Measurements from ENCODE around the gene OXA1L.
"Not testable (repeated sequence)": the region's sequence is repeated elsewhere in the genome, so short reads cannot be mapped to it uniquely, and the experiment has no call there.

The OXA1L gene

DNA sequence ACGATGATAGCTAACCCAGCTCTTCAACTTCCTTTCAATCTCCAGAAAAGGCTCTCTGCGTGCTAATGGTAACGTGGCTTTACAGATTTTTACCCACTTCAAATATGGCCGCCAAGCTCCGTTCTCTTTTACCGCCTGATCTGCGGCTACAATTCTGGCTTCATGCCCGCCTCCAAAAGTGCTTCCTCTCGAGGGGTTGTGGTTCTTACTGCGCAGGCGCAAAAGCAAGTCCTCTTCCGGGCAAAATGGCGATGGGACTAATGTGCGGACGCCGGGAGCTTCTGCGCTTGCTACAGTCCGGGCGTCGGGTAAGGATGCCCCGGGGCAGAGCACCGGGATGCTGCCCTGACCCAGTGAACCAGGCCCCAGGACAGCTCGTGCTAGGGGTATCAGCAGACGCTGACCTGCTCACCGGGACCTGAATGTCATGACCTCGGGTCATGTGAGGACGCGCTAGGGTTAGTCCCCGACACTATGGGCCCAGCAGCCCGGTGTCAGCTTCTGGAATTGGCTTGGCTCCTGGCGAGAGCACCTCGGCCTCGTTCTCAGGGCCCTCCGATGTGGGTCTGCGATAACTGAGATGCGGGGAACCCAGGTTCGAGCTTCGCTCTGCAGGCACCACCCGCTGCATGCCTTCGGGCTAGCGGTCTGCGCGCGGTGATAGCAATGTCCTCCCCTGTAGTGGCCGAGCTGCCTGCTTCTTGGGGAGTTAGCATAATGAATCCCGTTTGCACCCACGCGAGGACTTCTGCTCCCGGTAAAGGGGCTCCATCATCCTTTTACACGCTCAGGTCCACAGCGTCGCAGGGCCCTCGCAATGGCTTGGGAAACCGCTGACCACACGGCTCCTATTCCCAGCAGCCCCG lies at the start of gene OXA1L:
Gene OXA1L (plus strand): TSS at position 232 of the 866 bp plus-strand sequence. CDS start 14 bp downstream, at position 246.
- peak; percentile 98 for DNase-seq

- no peak for DNase-seq
Measured at GRCh38 chr14:22718091-22718490, 48.4 kb upstream of the OXA1L start.

DNA sequence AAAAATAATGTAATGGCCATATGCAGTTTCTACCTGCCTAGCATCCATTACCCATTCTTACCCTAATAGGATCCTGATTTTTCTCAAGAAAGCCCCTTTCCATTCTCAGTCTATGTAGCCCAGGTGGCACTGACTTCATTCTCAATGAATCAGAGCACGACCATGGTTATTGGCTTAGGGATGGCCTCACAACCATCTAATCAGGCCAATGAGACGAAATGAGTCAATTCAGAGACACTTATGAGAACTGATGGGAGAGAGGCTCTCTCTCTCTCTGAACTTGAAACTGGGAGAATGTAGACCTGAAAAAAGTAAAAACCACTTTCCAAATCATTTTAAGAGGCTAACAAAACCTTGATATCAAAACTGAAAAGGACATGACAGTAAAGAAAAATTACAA lies 45.3 kb upstream of the OXA1L start:
- DNase-seq = no peak

GRCh38 chr14:22723815-22724214 lies 42.7 kb upstream of the OXA1L start:
- DNase-seq = no peak

GRCh38 chr14:22724847-22725246 lies 41.6 kb upstream of the OXA1L start:
- DNase-seq = not testable (repeated sequence)

DNA sequence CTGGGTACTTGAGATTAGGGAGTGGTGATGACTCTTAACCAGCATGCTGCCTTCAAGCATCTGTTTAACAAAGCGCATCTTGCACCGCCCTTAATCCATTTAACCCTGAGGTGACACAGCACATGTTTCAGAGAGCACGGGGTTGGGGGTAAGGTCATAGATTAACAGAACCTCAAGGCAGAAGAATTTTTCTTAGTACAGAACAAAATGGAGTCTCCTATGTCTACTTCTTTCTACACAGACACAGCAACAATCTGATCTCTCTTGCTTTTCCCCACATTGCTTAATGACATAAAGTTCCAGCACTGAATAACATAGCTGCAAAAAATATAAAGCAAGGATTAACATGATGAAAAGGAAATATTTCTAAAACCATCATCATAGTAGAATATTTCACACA lies 41.1 kb upstream of the OXA1L start:
- not testable (repeated sequence) for DNase-seq

DNA sequence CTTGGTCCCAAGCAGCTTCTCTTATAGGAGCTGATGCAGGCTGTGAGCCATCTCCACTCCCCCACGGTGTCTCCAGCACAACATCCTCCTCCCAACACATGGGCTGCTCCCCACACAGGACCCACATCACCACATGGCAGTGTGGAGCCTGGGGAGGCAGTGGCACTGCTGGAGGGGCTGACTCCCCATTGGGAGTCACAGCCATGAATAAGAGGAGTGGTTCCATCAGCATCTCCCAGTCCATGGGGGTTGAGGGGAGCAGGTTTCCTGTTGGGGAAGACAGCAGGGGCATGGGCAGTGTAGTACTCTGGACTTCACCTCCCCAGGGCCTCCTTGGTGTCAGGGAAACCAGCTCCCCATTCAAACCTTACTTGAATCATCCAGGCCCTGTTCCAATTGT lies 40.5 kb upstream of the OXA1L start:
- DNase-seq = no peak

- DNase-seq = not testable (repeated sequence)
Measured at GRCh38 chr14:22732062-22732461, 34.4 kb upstream of the OXA1L start.

- DNase-seq = no peak
Measured at GRCh38 chr14:22733829-22734228, 32.7 kb upstream of the OXA1L start.

DNA sequence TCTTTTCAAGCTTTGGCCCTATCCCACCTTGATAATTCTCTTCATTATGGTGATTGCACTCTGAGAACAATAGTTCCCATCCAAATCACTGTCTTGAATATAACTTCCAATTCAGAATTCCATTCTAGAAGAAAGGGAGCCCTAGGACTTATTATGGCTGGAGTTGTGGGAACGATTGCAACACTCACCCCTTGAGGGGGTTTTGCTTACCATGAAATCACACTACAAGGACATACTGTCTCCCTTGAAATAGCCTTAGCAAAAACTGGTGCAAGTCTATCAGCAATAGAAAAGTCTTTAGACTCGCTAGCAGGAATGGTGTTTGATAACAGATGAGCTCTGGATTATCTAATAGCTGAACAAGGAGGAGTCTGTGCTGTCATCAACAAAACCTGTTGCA lies 31.4 kb upstream of the OXA1L start:
- no peak for DNase-seq

DNA sequence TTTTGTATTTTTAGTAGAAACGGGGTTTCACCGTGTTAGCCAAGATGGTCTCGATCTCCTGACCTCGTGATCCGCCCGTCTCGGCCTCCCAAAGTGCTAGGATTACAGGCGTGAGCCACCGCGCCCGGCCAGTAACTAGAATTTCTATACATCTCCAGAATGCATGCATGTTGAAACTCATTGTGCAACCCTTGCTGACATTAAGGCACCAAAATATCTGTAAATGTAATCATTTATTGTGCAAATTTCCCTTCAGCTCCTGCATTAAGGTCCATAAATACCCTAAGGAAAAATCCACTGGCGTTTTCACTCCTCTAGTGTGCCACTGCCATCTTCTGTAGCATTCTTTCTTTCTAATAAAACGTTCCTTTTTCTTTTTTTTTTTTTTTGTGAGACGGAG lies 30.1 kb upstream of the OXA1L start:
- DNase-seq = not testable (repeated sequence)

GRCh38 chr14:22737052-22737451 lies 29.4 kb upstream of the OXA1L start:
- DNase-seq = no peak

- no peak for DNase-seq
Measured at GRCh38 chr14:22739423-22739822, 27.1 kb upstream of the OXA1L start.

GRCh38 chr14:22740020-22740419 lies 26.5 kb upstream of the OXA1L start:
- no peak for DNase-seq

- no peak for DNase-seq
Measured at GRCh38 chr14:22747769-22748168, 18.7 kb upstream of the OXA1L start.

- DNase-seq = no peak
Measured at GRCh38 chr14:22748206-22748605, 18.3 kb upstream of the OXA1L start.

- DNase-seq = no peak
Measured at GRCh38 chr14:22748631-22749068, 17.8 kb upstream of the OXA1L start.

DNA sequence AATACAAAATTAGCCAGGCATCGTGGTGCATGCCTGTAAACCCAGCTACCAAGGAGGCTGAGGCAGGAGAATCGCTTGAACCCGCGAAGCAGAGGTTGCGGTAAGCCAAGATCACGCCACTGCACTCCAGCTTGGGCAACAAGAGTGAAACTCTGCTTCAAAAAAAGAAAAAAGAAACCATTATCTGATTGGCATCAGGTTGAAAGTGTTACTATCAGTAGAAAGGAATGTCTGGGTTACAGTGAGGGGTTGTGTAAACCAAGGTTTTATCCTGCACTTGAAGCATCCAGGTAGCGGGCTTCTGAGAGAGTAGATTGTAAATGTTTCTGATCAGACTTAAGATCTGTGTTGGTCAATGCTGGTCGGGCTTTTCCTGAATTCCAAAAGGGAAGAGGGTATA lies 14.1 kb upstream of the OXA1L start:
- no peak for DNase-seq

DNA sequence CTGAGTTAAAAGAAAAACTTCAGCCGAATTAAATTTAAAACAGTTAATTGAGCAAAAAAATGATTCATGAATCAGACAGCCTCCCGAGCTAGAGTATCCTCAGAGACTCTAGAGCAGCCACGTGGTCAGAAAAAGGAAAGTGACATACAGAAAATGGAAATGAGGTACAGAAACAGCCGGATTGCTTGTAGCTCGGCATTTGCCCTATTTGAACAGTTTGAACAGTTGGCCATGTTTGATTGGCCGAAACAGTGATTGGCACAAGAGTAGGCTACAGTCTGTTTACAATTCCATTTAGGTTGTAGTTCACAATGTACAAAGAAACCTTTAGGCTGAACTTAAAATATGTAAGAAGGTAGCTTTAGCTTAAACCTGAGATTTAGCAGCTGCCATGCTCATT lies 12.9 kb upstream of the OXA1L start:
- DNase-seq = no peak

DNA sequence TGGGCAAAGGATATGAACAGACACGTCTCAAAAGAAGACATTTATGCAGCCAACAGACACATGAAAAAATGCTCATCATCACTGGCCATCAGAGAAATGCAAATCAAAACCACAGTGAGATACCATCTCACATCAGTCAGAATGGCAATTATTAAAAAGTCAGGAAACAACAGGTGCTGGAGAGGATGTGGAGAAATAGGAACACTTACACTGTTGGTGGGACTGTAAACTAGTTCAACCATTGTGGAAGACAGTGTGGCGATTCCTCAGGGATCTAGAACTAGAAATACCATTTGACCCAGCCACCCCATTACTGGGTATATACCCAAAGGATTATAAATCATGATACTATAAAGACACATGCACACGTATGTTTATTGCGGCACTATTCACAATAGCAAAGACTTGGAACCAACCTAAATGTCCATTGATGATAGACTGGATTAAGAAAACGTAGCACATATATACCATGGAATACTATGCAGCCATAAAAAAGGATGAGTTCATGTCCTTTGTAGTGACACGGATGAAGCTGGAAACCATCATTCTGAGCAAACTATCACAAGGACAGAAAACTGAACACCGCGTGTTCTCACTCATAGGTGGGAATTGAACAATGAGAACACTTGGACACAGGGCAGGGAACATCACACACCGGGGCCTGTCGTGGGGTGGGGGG lies 8.4 kb upstream of the OXA1L start:
- not testable (repeated sequence) for DNase-seq

DNA sequence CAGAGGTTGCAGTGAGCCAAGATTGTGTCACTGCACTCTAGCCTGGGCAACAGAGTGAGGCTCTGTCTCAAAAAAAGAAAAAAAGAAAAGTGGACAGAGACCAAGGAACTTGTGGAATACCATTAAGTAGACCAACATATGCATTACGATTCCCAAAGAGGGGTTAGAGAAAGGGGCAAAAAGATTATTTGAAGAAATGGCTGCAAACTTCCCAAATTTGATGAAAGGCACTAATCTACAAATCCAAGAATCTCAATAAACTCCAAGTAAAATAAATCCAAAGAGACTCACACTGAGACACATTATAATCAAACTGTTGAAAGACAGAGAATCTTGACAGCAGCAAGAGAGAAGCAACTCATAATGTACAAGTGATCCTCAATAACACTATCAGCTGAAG lies 4.8 kb upstream of the OXA1L start:
- no peak for DNase-seq

- DNase-seq = no peak
Measured at GRCh38 chr14:22764382-22764781, 2.1 kb upstream of the OXA1L start.

GRCh38 chr14:22767323-22767589 lies 768 bp downstream of the OXA1L start:
- no peak for DNase-seq

- no peak for DNase-seq
Measured at GRCh38 chr14:22768947-22769346, 2.5 kb downstream of the OXA1L start.

DNA sequence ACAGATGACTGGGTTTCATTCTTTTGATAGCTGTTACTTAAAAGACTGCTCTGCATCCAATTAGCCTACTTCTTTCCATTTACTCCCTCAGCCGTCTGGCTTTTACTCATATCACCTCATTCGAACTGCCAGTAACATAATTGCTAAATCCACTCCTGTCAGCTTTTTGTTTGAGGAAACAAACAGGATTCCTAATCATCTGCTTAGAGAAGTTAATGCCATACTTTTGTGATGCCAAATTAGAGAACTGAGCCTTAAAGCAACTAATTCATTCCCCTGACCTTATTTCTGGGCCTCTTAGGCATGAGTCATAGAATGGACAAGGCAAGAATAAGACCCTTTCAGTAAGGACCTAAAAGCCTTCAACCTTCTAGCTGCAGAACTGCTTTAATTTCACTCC lies 2.9 kb downstream of the OXA1L start:
- DNase-seq = no peak
